Caki2 (cell line): ENCODE results near the gene COL11A2. TPM values are rescaled to one million over a fixed set of nuclear protein-coding genes. Genes with fewer than 3 reads are reported as not detected.

ENCODE experiments used
- DNase-seq: peaks from one replicate; pipeline ENCODE4 v3.0.0-alpha.2; 2015; ENCODE audit warnings: low read depth
- in situ Hi-C: cut with HindIII; loops from 2 replicates; pipeline ENCODE4 v1.10.0; 2016; ENCODE audit warnings: low sequenced_read_pairs, low pct_unique_long_range_greater_than_20kb, mixed read lengths
- total RNA-seq: library from RNA; depleted of rRNA; stranded (reverse); fragments of >200 nt; shearing (Covaris generic); gene quantifications from 2 replicates; pipeline ENCODE4 v1.2.3, GENCODE V29; 2014; ENCODE audit warnings: low replicate concordance

Gene COL11A2
- total RNA-seq, 1 experiment from 2014 or later, result 1.4 TPM

GRCh38 chr6:33208091-33208967 lies 16.1 kb upstream of the COL11A2 start, which contains the start of gene RING1:
Gene RING1, plus strand, starts transcription at chr6:33208500. Its CDS starts 323 bp downstream, at chr6:33208823.
- peak; percentile 58 for DNase-seq
- in situ Hi-C loops, result no loop called here

- no peak for DNase-seq
- in situ Hi-C loops, result no loop called here
Observed at GRCh38 chr6:33207552-33208090, 15.4 kb upstream of the COL11A2 start.

- no peak for DNase-seq
- in situ Hi-C loops, result no loop called here
Observed at GRCh38 chr6:33206864-33207551, 14.7 kb upstream of the COL11A2 start.

DNA sequence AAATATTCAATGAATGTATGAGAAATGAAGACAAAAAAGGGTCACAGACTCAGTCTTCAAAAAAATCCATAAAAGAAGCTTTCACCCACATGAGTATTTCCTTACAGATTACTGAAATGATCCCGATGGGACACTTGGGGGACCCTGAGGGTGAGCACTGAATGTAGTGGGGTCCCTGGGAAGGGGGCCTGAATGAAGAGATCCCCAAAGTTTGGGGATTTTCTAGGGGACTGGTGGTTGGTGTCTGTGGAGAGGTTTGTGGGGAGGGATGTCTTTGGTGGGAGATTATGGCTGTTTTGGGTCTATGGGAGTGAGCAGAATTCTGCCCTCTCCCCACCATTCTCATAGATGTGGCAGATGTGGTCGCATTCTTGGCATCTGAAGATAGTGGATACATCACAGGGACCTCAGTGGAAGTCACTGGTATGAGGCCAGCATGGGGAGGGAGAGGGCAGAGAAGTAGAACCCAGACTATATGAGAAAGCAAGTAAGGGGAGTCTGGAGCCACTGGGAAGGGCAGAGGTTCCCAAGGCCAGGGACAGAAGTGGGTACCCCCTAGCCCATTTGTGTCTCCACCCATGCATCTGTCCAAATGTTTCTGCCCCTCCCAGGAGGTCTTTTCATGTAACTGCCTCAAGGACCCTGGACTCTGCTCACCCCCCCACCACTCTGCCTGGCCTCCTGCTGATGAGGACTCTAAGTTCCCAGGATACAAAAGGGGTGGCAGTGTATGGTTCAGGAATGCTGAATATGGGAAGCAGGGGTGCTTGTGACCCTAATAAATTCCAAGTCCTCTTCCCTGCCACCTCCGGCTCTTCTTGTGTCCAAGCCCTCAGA lies 14.0 kb upstream of the COL11A2 start:
- in situ Hi-C loops, result no loop called here
- DNase-seq, result no peak

DNA sequence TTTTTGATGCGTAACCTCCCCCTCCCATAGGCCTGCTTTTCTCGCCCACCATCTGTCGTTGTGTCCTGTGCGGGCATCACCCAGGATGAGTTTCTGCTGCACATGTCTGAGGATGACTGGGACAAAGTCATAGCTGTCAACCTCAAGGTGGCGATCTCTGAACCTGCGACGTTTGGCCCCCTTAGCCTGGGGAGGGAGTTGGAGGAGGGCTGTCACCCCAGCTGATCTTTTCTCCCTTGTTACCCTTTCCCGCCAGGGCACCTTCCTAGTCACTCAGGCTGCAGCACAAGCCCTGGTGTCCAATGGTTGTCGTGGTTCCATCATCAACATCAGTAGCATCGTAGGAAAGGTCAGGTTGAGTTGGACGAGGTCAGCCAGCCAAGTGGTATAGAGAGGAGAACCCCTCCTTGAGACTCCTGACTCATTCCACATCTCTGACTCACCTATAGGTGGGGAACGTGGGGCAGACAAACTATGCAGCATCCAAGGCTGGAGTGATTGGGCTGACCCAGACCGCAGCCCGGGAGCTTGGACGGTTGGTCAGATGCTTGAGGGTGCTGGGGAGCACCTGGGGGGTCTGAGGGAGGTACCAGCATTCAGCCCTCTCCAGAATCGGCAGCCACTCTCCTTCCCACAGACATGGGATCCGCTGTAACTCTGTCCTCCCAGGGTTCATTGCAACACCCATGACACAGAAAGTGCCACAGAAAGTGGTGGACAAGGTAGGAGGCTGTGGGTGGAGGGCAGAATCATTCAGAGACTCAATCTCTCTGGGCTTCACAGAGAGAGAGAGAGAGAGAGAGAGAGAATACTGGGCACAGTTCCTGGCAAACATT lies 13.1 kb upstream of the COL11A2 start:
- in situ Hi-C loops, result no loop called here
- peak; percentile 81 for DNase-seq

- DNase-seq, result peak; percentile 83
Observed at GRCh38 chr6:33204415-33205190, 12.3 kb upstream of the COL11A2 start, which contains the start of gene HSD17B8. Gene HSD17B8, plus strand, starts transcription at chr6:33204655. Its CDS starts 14 bp downstream, at chr6:33204669.

GRCh38 chr6:33204165-33204414 lies 11.8 kb upstream of the COL11A2 start:
- DNase-seq, result no peak
- in situ Hi-C loops, result no loop called here

More at GRCh38 chr6:33204415-33205190, 12.3 kb upstream of the COL11A2 start, which contains the start of gene HSD17B8:
- in situ Hi-C loops, result no loop called here

DNA sequence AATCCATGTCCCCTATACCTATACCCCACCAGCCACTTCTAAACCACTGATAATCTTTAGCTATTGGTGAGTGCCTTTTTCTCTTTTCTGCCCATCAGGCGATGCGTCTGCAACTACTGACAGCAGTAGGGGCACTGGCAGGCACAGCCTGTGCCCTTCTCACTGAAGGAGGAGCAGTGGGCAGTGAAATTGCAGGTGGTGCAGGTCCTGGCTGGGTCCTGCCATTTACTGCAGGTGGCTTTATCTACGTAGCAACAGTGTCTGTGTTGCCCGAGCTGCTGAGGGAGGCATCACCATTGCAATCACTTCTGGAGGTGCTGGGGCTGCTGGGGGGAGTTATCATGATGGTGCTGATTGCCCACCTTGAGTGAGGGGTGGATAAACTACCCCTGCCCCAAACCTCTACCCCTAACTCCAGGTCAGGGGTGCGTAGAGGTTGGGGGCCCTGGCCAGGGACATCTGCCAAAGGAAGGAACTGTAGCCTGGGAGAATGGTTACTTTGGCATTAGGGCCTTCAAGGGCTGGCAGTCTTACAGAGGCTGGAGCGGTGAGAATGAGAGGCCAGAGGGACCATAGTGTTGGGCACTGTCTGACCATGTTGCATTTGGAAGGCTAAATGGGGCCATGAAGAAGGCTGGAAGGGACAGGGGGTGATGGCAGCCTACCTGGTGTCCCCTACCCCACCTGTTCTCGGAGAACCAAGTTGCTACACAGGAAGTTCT lies 11.3 kb upstream of the COL11A2 start:
- in situ Hi-C loops, result no loop called here
- no peak for DNase-seq

- in situ Hi-C loops, result no loop called here
- DNase-seq, result no peak
Observed at GRCh38 chr6:33202799-33203198, 10.5 kb upstream of the COL11A2 start.

- in situ Hi-C loops, result no loop called here
- DNase-seq, result no peak
Observed at GRCh38 chr6:33201935-33202334, 9.7 kb upstream of the COL11A2 start.

GRCh38 chr6:33201147-33201545 lies 8.9 kb upstream of the COL11A2 start:
- DNase-seq, result no peak
- in situ Hi-C loops, result no loop called here

DNA sequence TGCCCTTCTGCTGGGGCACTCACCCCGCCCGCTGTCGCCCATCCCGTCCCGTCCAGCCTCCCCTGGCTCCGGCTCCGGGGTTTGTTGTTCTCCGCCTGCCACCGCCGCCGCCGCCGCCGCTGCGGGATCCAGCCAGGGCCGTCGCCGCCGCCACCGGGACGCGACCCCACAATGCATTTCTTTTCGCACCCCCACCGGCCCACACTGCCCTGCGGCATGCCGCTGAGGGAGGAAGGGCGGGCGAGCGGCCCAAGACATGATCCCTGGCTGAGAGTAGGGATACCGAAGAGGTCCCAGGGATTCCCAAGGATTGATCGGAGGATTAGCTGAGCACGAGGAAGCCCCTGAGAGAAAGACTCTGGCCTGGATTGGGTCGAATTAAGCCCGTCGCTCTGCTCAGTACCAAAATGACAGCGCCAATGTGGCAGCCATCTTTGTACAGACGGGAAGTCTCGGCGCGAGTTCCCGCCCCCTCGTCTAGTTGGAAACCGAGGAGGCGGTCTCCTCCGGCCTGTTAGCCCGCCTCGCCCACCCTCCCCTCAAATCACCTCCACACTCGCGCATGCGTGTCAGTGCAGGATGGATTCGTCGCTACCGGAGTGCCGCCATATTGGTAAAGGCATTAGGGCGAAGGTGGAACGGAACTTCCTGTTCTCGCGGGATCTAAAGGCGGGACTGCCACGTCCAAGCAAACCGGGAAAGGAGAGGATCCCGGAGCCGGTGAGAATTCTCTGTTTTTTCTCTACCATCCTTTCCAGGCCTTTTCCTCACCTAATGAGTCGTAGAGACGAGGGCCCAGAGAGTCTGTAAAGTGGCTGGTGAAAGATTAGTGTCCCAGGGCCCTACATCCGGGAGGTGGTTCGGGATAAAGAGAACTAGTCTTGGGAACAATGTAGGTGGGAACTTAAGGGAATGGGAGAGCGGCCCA lies 8.2 kb upstream of the COL11A2 start, which contains the start of the genes RXRB and SLC39A7:
Gene RXRB (minus strand): TSS at position 447 of the 928 bp plus-strand sequence. CDS start 189 bp downstream, at position 258.
Gene SLC39A7 (plus strand): TSS at position 649 of the 928 bp plus-strand sequence. CDS start 379 bp downstream, outside the sequence.
- in situ Hi-C loops, result no loop called here
- DNase-seq, result peak; percentile 99

DNA sequence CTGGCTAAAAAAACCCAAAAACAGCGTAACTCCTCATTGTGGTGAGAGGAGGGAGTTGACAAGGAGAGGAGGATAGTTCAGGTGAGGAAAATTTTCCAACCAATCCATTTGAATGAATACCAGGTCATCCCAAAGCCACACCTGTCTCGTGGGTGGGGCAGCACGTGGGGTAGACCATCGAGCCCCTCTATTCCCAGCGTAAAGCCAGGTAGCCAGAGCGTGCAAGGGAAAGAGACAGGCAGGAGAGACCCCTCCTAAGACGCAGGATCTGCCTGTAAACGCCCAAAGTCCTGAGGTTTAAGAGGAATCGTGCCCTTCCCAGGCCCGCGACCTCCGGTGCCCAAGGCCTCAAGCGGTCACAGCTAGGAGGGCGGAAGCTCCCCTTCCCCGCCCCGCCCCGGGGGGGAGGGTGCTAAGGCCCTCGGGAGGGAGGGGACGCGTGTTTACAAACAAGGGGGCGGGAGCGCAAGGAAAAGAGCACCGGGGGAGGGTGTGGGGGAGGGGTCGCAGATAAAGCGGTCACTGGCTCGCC lies 7.5 kb upstream of the COL11A2 start:
- peak; percentile 70 for DNase-seq

GRCh38 chr6:33198853-33199436 lies 6.7 kb upstream of the COL11A2 start:
- DNase-seq, result no peak
- in situ Hi-C loops, result no loop called here

More for the DNA sequence above, 7.5 kb upstream of the COL11A2 start:
- in situ Hi-C loops, result no loop called here
